Measurements from ENCODE around the gene AFF1.

Gene AFF1

GRCh38 chr4:86975927-86976326 lies 41.1 kb downstream of the AFF1 start:
- H3K9me3 ChIP-seq (ENCODE audit: insufficient read depth, low read length), result no peaks in the 10 kb centered on the region
- no peaks in the 10 kb centered on the region for H3K79me2 ChIP-seq (ENCODE audit: insufficient read depth, low read length)
- no peak overlapping the region for H2AFZ ChIP-seq (ENCODE audit: low read depth, low read length, severe bottlenecking)
- no peaks in the 10 kb centered on the region for H3K9me2 ChIP-seq (replicated peaks; ENCODE audit: insufficient read depth, low read length)
- no peaks in the 10 kb centered on the region for H3K36me3 ChIP-seq (ENCODE audit: low read length)
- TF ChIP-seq CTCF (IDR thresholded peaks at IDR 0.05; ENCODE audit: insufficient read depth, low read length, poor library complexity, severe bottlenecking) (no peak), EZH2phosphoT487 (conservative IDR thresholded peaks at IDR 0.05; ENCODE audit: low read length) (no peak)
- H4K20me1 ChIP-seq (ENCODE audit: low read depth, low read length), result no peaks in the 10 kb centered on the region
- H3K27ac ChIP-seq (ENCODE audit: low read depth, low read length), result no peak overlapping the region
- H3F3A ChIP-seq (ENCODE audit: insufficient read depth), result no peaks in the 10 kb centered on the region
- no peak overlapping the region for H3K4me2 ChIP-seq (ENCODE audit: low read depth, low read length, poor library complexity, severe bottlenecking)
- H3K27me3 ChIP-seq (ENCODE audit: low read length), result no peaks in the 10 kb centered on the region
- H3K4me3 ChIP-seq (ENCODE audit: insufficient read depth, low read length, poor library complexity, severe bottlenecking), result no peak overlapping the region
- no peak overlapping the region for H3K9ac ChIP-seq (ENCODE audit: low read length)

- Histone ChIP-seq H3K27me3 (ENCODE audit: low read length) (no peaks in the 10 kb centered on the region), H3K4me3 (ENCODE audit: insufficient read depth, low read length, poor library complexity, severe bottlenecking) (no peak overlapping the region), H2AFZ (ENCODE audit: low read depth, low read length, severe bottlenecking) (no peak overlapping the region), H3K9me2 (replicated peaks; ENCODE audit: insufficient read depth, low read length) (no peaks in the 10 kb centered on the region), H3K9ac (ENCODE audit: low read length) (no peak overlapping the region), H3K79me2 (ENCODE audit: insufficient read depth, low read length) (no peaks in the 10 kb centered on the region), H3K27ac (ENCODE audit: low read depth, low read length) (no peak overlapping the region), H3K9me3 (ENCODE audit: insufficient read depth, low read length) (no peaks in the 10 kb centered on the region), H3K36me3 (ENCODE audit: low read length) (no peaks in the 10 kb centered on the region), H3F3A (ENCODE audit: insufficient read depth) (no peaks in the 10 kb centered on the region), H3K4me2 (ENCODE audit: low read depth, low read length, poor library complexity, severe bottlenecking) (no peak overlapping the region), H4K20me1 (ENCODE audit: low read depth, low read length) (no peaks in the 10 kb centered on the region)
- TF ChIP-seq EZH2phosphoT487 (conservative IDR thresholded peaks at IDR 0.05; ENCODE audit: low read length) (no peak), CTCF (IDR thresholded peaks at IDR 0.05; ENCODE audit: insufficient read depth, low read length, poor library complexity, severe bottlenecking) (no peak)
These were observed 42.1 kb downstream of the AFF1 start for GRCh38 chr4:86976801-86977485.

- no peak overlapping the region for H3K9ac ChIP-seq (ENCODE audit: low read length)
- H3K36me3 ChIP-seq (ENCODE audit: low read length), result no peaks in the 10 kb centered on the region
- TF ChIP-seq CTCF (IDR thresholded peaks at IDR 0.05; ENCODE audit: insufficient read depth, low read length, poor library complexity, severe bottlenecking), result no peak
- no peak for TF ChIP-seq EZH2phosphoT487 (conservative IDR thresholded peaks at IDR 0.05; ENCODE audit: low read length)
- H3K9me2 ChIP-seq (replicated peaks; ENCODE audit: insufficient read depth, low read length), result no peaks in the 10 kb centered on the region
- H4K20me1 ChIP-seq (ENCODE audit: low read depth, low read length), result no peaks in the 10 kb centered on the region
- no peaks in the 10 kb centered on the region for H3K27me3 ChIP-seq (ENCODE audit: low read length)
- H3K27ac ChIP-seq (ENCODE audit: low read depth, low read length), result no peak overlapping the region
- H3K4me2 ChIP-seq (ENCODE audit: low read depth, low read length, poor library complexity, severe bottlenecking), result no peak overlapping the region
- H3F3A ChIP-seq (ENCODE audit: insufficient read depth), result no peaks in the 10 kb centered on the region
- no peak overlapping the region for H2AFZ ChIP-seq (ENCODE audit: low read depth, low read length, severe bottlenecking)
- H3K79me2 ChIP-seq (ENCODE audit: insufficient read depth, low read length), result no peaks in the 10 kb centered on the region
- no peak overlapping the region for H3K4me3 ChIP-seq (ENCODE audit: insufficient read depth, low read length, poor library complexity, severe bottlenecking)
- no peaks in the 10 kb centered on the region for H3K9me3 ChIP-seq (ENCODE audit: insufficient read depth, low read length)
These were observed 42.9 kb downstream of the AFF1 start for GRCh38 chr4:86977621-86978184.
